Measurements from ENCODE around the gene CARNS1.

- peak in 1 of 2 donors; percentile 33 for TF ChIP-seq POLR2AphosphoS5 (IDR thresholded peaks at IDR 0.05; ENCODE audit: insufficient read depth in 1 of 2, low read depth in 1 of 2)
- TF ChIP-seq POLR2A (IDR thresholded peaks at IDR 0.05), result no peak
These were observed 13.7 kb downstream of the CARNS1 start for GRCh38 chr11:67429038-67429668.
